Mucosa of rectum (tissue), 2 donors: ENCODE data around the gene BCCIP.

Source experiments
- H3K27ac ChIP-seq, 2 donors: one replicate each; pipeline ENCODE4 v1.7.0; 2013; ENCODE audit warnings: inconsistent platforms in 2 of 2, low read depth in 2 of 2, low read length in 2 of 2
- H3K27me3 ChIP-seq, 2 donors: one replicate each; pipeline ENCODE4 v1.7.0; 2013; ENCODE audit warnings: low read length in 2 of 2; ENCODE audit not compliant: control insufficient read depth in 2 of 2, insufficient read depth in 2 of 2
- H3K36me3 ChIP-seq, 2 donors: one replicate each; pipeline ENCODE4 v1.7.0; 2013; ENCODE audit warnings: low read length in 2 of 2; ENCODE audit not compliant: control insufficient read depth in 2 of 2, insufficient read depth in 2 of 2
- H3K4me1 ChIP-seq, 2 donors: one replicate each; pipeline ENCODE4 v1.7.0; 2013; ENCODE audit warnings: low read length in 2 of 2, mild to moderate bottlenecking in 1 of 2; ENCODE audit not compliant: control insufficient read depth in 2 of 2, insufficient read depth in 2 of 2
- H3K4me3 ChIP-seq, 2 donors: one replicate each; pipeline ENCODE4 v1.7.0; 2013; ENCODE audit warnings: low read length in 2 of 2
- H3K9ac ChIP-seq, 2 donors: one replicate each; pipeline ENCODE4 v1.7.0; 2013; ENCODE audit warnings: low read length in 2 of 2, low read depth in 1 of 2, mild to moderate bottlenecking in 1 of 2
- H3K9me3 ChIP-seq, 2 donors: one replicate each; pipeline ENCODE4 v1.7.0; 2013; ENCODE audit warnings: low read length in 2 of 2; ENCODE audit not compliant: control insufficient read depth in 2 of 2
- donor health status: healthy.
- donor health status: Normal muscosa, but diverticular disease.

BCCIP gene

DNA sequence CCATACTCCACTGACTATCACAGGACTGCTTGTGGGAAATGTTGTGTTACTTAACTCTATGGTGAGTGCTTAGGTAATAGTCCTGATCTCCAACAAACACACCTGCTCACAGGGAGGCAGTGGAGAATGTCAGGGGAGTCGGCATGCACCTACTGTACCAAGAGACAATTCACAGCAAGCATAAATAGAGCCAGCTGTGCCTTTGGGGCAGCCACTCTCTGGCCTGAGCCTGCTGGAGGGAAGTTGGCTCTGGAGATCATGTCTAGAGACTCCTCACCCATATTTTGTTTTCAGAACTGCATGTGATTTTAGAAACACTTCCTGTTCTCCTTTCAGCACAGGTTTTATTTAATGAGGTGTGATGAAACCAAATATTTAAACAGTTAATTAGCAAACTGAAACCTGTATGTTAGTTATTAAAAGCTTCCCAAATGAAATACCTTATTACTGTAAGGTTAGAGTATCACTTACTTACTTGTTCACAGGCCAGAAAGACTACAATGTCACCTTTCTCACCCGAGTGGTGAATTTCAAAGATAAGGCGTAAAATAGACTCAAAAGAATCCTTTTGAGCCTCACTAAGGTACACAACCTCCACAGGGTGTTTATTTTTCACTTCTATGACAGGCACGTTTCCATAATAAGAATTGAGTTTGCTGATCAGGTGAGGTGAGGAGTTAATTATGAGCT, 35.9 kb downstream of the BCCIP start:
- H3K4me3 ChIP-seq, result no peak overlapping the region
- H3K36me3 ChIP-seq, result peaks cover 4 to 13% of the 10 kb centered on the region in 2 donors
- H3K9ac ChIP-seq, result no peak overlapping the region
- no peaks in the 10 kb centered on the region for H3K27me3 ChIP-seq
- H3K27ac ChIP-seq, result no peak overlapping the region
- H3K4me1 ChIP-seq, result no peaks in the 10 kb centered on the region
- no peaks in the 10 kb centered on the region for H3K9me3 ChIP-seq

- Histone ChIP-seq H3K4me1 (no peaks in the 10 kb centered on the region), H3K9ac (no peak overlapping the region), H3K36me3 (peaks cover 19 to 23% of the 10 kb centered on the region in 2 donors), H3K27ac (no peak overlapping the region), H3K4me3 (no peak overlapping the region), H3K9me3 (no peaks in the 10 kb centered on the region), H3K27me3 (no peaks in the 10 kb centered on the region)
These were observed 41.8 kb downstream of the BCCIP start for GRCh38 chr10:125865120-125865519.

GRCh38 chr10:125866421-125867029, 43.2 kb downstream of the BCCIP start:
- peaks cover 19 to 23% of the 10 kb centered on the region in 2 donors for H3K36me3 ChIP-seq
- no peak overlapping the region for H3K4me3 ChIP-seq
- no peak overlapping the region for H3K9ac ChIP-seq
- no peaks in the 10 kb centered on the region for H3K27me3 ChIP-seq
- no peaks in the 10 kb centered on the region for H3K4me1 ChIP-seq
- H3K9me3 ChIP-seq, result no peaks in the 10 kb centered on the region
- peak overlapping the region in 1 of 2 donors; percentile 17 for H3K27ac ChIP-seq

DNA sequence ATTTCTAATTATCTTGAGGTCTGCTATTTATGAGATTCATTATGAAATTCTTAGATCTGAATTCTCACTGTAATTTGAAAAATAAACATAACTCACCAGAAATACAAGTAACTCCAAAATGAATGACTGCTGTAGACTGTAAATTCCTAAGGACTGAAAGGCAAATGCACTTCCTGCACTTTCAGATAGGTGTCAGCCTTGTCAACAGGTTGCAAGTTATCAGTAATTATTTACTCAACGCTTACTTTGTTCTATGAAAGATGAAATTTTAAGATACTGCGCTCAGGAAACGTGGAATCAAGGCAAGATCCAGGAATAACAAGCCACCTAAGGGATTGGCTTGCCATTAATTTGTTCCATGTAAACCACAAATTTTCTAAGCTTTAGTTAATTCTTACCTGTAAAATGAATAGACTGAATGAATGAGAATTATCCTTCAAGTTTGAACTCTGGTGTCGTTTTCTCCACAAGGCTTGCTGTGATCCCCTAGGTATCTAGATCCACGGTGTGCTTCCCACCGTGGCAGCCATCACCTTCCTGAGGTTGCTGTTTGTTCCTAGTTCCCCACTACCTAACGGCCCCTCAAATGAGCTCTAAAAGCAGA, 45.1 kb downstream of the BCCIP start:
- Histone ChIP-seq H3K36me3 (peaks cover 19 to 27% of the 10 kb centered on the region in 2 donors), H3K27ac (no peak overlapping the region), H3K9me3 (no peaks in the 10 kb centered on the region), H3K27me3 (no peaks in the 10 kb centered on the region), H3K4me3 (no peak overlapping the region), H3K4me1 (no peaks in the 10 kb centered on the region), H3K9ac (no peak overlapping the region)

- no peak overlapping the region for H3K27ac ChIP-seq
- no peak overlapping the region for H3K9ac ChIP-seq
- H3K4me3 ChIP-seq, result no peak overlapping the region
- H3K27me3 ChIP-seq, result no peaks in the 10 kb centered on the region
- no peaks in the 10 kb centered on the region for H3K4me1 ChIP-seq
- H3K36me3 ChIP-seq, result peaks cover 11 to 21% of the 10 kb centered on the region in 2 donors
- H3K9me3 ChIP-seq, result peaks cover 0 to 2% of the 10 kb centered on the region in 2 donors
These were observed 48.0 kb downstream of the BCCIP start for GRCh38 chr10:125871338-125871737.

- Histone ChIP-seq H3K27ac (no peak overlapping the region), H3K4me3 (no peak overlapping the region), H3K9me3 (peaks cover 0 to 4% of the 10 kb centered on the region in 2 donors), H3K4me1 (no peaks in the 10 kb centered on the region), H3K36me3 (peaks cover 13 to 14% of the 10 kb centered on the region in 2 donors), H3K27me3 (no peaks in the 10 kb centered on the region), H3K9ac (no peak overlapping the region)
These were observed 55.9 kb downstream of the BCCIP start for GRCh38 chr10:125878957-125879835.

GRCh38 chr10:125880719-125881118, 57.4 kb downstream of the BCCIP start:
- peaks cover 0 to 4% of the 10 kb centered on the region in 2 donors for H3K9me3 ChIP-seq
- no peak overlapping the region for H3K4me3 ChIP-seq
- H3K9ac ChIP-seq, result no peak overlapping the region
- H3K27me3 ChIP-seq, result no peaks in the 10 kb centered on the region
- peaks cover 17 to 23% of the 10 kb centered on the region in 2 donors for H3K36me3 ChIP-seq
- H3K4me1 ChIP-seq, result no peaks in the 10 kb centered on the region
- H3K27ac ChIP-seq, result no peak overlapping the region

GRCh38 chr10:125881192-125881591, 57.8 kb downstream of the BCCIP start, which contains the start of gene DHX32:
Gene DHX32, minus strand, starts transcription at chr10:125881292. Its CDS starts 468 bp downstream, at chr10:125880824.
- Histone ChIP-seq H3K4me3 (no peak within 1 kb of the TSS), H3K9me3 (peaks cover 0 to 3% of the 10 kb centered on the region in 2 donors), H3K27me3 (no peaks in the 10 kb centered on the region), H3K4me1 (no peaks in the 10 kb centered on the region), H3K27ac (no peak within 1 kb of the TSS), H3K36me3 (peaks cover 12 to 20% of the 10 kb centered on the region in 2 donors), H3K9ac (no peak within 1 kb of the TSS)

- no peaks in the 10 kb centered on the region for H3K4me1 ChIP-seq
These were observed 59.2 kb downstream of the BCCIP start for GRCh38 chr10:125882596-125882995.

More at GRCh38 chr10:125882596-125882995, 59.2 kb downstream of the BCCIP start:
- peaks cover 7 to 14% of the 10 kb centered on the region in 2 donors for H3K36me3 ChIP-seq
- no peak overlapping the region for H3K9ac ChIP-seq
- no peaks in the 10 kb centered on the region for H3K9me3 ChIP-seq
- no peak overlapping the region for H3K4me3 ChIP-seq
- H3K27me3 ChIP-seq, result no peaks in the 10 kb centered on the region
- H3K27ac ChIP-seq, result no peak overlapping the region
